HG03558 (cell line): Measurements from ENCODE around the gene NUS1.
"Not testable (repeated sequence)": the region's sequence is repeated elsewhere in the genome, so short reads cannot be mapped to it uniquely, and the experiment has no call there.

Source experiments
- ATAC-seq: cut with Tn5 transposase; IDR thresholded peaks from one replicate; pipeline ENCODE4 v1.9.1; 2021; ENCODE audit warnings: moderate number of reproducible peaks; ENCODE audit not compliant: unreplicated experiment; ENCODE audit errors: extremely low read depth

NUS1 gene

DNA sequence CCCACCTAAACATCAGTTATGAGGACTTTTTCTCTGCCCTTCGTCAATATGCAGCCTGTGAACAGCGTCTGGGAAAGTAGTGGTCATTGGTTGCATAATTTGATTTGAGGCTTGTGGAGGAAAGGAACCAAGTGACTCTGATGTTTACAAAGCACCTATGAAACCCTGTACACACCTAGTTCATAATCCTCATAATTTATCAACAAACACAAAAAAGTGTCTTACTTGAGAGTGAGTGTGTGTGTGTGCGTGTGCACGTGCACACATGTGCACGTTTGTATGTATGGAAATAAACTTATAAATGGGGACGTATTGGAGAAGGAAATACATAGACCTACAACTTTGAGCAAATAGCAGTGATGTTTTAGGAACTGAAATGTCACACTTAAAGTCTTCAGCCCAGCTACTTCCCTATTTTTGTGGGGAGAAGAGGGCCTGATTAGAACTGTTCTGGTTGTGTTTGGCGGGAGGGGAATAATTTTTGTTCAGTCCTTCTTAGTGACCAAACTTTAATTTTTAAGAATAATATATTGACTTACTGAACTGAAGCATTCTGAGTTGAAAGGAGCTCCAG lies 31.8 kb downstream of the NUS1 start:
- ATAC-seq = not testable (repeated sequence)

DNA sequence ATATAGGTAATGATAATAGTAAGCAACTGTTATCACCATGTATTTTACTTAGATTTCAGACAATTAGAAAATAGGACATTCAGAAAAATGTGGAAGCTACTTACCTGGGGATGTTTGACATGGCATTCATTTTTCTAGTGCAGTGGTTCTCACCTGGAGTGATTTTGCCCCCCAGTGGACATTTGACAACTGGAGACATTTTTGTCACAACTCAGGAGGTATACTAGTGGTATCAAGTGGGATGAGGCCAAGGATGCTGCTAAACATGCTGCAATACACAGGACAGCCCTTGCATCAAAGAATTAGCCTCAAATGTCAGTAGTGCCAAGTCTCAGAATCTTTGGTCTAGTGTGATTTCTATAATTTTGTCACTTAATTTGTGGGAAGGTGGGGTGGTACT lies 36.1 kb downstream of the NUS1 start:
- ATAC-seq = no peak

DNA sequence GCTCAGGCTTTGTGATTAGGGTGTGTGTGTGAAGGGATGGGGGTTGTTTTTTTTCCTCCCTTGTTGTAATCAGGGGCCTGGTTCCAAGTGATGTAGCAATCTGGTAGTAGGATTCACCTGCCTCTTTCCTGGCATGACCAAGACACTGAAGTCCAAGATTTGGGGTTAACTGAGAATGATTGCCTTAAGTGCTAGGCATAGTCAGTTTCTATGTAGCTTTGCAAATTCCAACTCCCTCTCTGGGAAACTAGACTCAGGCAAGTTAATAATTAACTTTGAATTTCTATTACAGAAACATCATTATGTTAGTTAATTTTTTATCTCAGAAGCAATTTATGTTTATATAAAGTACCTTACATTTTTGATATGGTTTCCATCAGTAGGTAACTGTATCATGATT lies 43.6 kb downstream of the NUS1 start:
- no peak for ATAC-seq

DNA sequence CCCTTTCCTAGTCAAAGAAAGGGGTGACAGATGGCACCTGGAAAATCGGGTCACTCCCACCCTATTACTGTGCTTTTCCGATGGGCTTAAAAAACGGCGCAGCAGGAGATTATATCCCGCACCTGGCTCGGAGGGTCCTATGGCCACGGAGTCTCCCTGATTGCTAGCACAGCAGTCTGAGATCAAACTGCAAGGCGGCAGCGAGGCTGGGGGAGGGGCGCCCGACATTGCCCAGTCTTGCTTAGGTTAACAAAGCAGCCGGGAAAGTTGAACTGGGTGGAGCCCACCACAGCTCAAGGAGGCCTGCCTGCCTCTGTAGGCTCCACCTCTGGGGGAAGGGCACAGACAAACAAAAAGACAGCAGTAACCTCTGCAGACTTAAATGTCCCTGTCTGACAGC lies 46.3 kb downstream of the NUS1 start:
- ATAC-seq = not testable (repeated sequence)

DNA sequence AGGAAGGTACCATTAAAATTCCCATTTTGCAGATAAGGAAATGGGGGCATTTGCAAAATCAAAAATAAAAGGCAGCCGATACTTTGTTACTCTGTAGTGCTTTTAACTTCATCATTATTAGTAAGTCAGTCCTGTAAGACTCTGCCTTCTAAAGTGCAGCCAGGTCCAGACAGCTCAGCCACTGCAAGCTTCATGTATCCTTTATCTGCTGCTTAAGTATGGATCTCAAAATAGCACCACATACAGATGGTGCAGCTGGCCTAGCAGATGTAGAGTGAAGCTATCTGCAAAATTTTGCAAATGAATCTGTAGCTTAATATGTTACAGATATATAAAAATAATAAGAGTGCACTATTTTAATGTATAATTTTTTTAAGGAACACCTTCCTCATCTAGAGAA lies 53.4 kb downstream of the NUS1 start:
- no peak for ATAC-seq

DNA sequence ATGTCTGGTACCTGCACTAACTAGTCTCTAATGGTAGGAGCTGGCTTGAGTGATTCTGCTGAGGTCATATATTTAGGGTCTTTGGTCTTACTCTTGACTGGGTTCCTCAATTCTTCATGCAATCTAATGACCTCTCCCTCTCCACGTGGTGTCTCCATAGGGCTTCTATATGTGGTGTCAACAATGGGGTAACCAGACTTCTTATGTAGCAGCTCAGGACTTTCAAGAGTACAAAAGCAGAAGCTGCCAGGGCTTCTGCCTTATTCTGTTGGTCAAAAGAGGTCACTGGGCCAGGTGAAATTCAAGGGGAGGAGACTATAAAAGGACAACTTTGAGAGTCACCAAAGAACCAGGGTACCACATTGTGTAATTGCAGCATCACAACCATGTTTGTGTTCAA lies 54.3 kb downstream of the NUS1 start:
- no peak for ATAC-seq

DNA sequence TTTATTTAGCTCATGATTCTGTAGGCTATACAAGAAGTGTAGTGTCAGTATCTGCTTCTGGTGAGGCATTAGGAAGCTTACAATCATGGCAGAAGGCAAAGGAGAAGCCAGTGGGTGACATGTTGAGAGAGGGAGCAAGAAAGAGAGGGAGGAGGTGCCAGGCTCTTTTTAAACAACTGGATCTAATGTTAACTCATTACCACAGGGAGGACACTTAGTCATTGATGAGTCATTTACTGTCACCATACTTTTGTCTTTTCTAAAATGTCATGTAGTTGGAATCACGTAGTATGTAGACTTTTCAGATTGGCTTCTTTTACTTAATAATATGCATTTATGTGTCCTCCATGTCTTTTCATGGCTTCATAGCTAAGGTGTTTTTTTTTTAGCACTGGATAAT lies 58.1 kb downstream of the NUS1 start:
- no peak for ATAC-seq

DNA sequence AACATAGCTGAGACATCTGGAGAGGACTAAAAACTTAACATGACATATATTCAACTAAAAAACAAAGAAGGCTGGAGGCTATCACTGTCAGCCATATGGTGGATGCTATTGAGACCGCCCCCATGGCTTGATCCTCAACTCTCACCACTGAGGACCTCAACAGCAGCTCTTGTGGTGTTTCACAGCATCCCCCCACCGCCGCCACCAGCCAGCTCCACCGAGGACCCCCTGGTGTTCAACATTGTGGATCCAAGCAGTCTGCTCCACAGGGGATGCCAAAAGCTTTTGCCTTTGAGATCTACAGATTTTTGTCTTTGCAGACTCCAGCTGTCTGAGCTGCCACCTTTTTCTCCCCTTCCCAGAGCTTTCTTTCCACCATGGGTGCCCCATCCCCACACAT lies 64.6 kb downstream of the NUS1 start:
- no peak for ATAC-seq

DNA sequence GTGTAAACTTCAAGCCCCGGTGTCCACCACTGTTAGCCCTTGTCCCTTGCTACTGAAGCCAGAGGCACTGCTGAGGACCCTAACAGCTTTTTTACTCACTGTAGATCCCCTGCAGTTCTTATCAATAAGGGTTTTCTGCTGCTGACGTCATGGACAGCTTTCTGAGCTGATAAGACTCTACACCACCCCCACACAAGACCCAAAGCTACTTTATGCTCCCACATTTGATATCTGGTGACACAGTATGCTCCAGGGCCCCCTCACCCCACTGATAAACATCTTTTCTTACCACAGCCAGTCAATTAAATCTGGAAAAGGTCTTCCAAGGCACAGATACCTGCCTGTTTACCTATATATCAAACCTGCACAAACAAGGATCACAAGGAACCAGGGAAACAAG lies 65.3 kb downstream of the NUS1 start:
- no peak for ATAC-seq

DNA sequence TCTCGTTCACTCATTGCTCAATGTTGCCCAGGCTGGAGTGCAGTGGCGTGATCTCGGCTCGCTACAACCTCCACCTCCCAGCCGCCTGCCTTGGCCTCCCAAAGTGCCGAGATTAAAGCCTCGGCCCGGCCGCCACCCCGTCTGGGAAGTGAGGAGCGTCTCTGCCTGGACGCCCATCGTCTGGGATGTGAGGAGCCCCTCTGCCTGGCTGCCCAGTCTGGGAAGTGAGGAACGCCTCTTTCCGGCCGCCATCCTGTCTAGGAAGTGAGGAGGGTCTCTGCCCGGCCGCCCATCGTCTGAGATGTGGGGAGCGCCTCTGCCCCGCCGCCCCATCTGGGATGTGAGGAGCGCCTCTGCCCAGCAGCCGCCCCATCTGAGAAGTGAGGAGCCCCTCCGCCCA lies 75.4 kb downstream of the NUS1 start:
- ATAC-seq = not testable (repeated sequence)
